ENCODE results near the gene UTP18. TPM values are rescaled to one million over a fixed set of nuclear protein-coding genes. Genes with fewer than 3 reads are reported as not detected.
"Not testable (repeated sequence)": the region's sequence is repeated elsewhere in the genome, so short reads cannot be mapped to it uniquely, and the experiment has no call there.

The UTP18 gene
- total RNA-seq, 1 experiment from 2014 or later, result 50.8 TPM

DNA sequence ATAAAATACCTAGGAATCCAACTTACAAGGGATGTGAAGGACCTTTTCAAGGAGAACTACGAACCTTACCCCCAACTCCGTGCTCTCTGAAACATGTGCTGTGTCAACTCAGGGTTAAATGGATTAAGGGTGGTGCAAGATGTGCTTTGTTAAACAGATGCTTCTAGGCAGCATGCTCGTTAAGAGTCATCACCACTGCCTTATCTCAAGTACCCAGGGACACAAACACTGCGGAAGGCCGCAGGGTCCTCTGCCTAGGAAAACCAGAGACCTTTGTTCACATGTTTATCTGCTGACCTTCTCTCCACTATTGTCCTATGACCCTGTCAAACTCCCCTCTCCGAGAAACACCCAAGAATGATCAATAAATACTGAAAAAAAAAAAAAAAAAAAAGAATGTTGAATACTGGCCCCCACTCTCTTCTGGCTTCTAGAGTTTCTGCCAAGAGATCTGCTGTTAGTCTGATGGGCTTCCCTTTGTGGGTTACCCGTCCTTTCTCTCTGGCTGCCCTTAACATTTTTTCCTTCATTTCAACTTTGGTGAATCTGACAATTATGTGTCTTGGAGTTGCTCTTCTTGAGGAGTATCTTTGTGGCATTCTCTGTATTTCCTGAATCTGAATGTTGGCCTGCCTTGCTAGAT, 70.6 kb downstream of the UTP18 start:
- H4K20me1 ChIP-seq (ENCODE audit: insufficient read depth, low read depth, low read length); H3K79me2 ChIP-seq (ENCODE audit: low read length); H3K27me3 ChIP-seq (ENCODE audit: low read length); H3K9me2 ChIP-seq (replicated peaks; ENCODE audit: insufficient read depth, low read length); DNase-seq; H2AFZ ChIP-seq (ENCODE audit: low read length); H3K36me3 ChIP-seq (ENCODE audit: insufficient read depth, low read length); H3K9me3 ChIP-seq (ENCODE audit: low read length); H3K4me2 ChIP-seq (ENCODE audit: low read depth, low read length, poor library complexity, severe bottlenecking); H3K4me1 ChIP-seq (ENCODE audit: low read length); H3K9ac ChIP-seq (ENCODE audit: low read length); H3K27ac ChIP-seq (ENCODE audit: low read length); H3K4me3 ChIP-seq (ENCODE audit: low read length): not testable (repeated sequence)

DNA sequence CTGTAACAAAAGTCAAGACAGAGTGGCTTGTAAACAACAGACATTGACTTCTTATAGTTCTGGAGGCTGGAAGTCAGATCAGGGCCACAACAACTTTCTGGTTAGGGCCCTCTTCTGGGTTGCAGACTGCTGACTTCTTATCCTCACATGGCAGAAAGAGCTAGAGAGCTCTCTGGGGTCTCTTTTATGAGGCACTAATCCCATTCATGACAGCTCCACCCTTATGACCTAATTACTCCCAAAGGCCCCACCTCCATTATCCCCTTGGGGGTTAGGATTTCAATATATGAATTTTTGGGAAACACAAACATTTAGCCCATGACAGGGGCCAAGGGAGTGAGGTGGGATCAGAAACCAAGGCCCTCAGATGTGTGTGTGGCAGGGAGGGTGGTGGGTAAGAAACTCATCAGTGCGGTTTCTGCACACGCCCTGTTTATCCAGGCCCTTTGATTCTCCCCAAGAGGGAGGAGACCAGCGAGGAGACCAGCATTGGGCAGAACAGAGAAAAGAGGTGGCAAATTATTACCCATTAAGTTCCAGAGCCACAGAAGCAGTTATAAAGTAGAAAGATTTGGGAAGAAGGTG, 74.8 kb downstream of the UTP18 start:
- no peaks in the 10 kb centered on the region for H3K36me3 ChIP-seq (ENCODE audit: insufficient read depth, low read length)
- H4K20me1 ChIP-seq (ENCODE audit: insufficient read depth, low read depth, low read length), result no peaks in the 10 kb centered on the region
- H3K4me3 ChIP-seq (ENCODE audit: low read length), result no peak overlapping the region
- no peak for DNase-seq
- no peaks in the 10 kb centered on the region for H3K9me3 ChIP-seq (ENCODE audit: low read length)
- no peaks in the 10 kb centered on the region for H3K4me1 ChIP-seq (ENCODE audit: low read length)
- H3K79me2 ChIP-seq (ENCODE audit: low read length), result no peaks in the 10 kb centered on the region
- H3K27me3 ChIP-seq (ENCODE audit: low read length), result no peaks in the 10 kb centered on the region
- H3K4me2 ChIP-seq (ENCODE audit: low read depth, low read length, poor library complexity, severe bottlenecking), result no peak overlapping the region
- H3K9me2 ChIP-seq (replicated peaks; ENCODE audit: insufficient read depth, low read length), result no peaks in the 10 kb centered on the region
- H3K27ac ChIP-seq (ENCODE audit: low read length), result no peak overlapping the region
- no peak overlapping the region for H3K9ac ChIP-seq (ENCODE audit: low read length)
- H2AFZ ChIP-seq (ENCODE audit: low read length), result no peak overlapping the region

DNA sequence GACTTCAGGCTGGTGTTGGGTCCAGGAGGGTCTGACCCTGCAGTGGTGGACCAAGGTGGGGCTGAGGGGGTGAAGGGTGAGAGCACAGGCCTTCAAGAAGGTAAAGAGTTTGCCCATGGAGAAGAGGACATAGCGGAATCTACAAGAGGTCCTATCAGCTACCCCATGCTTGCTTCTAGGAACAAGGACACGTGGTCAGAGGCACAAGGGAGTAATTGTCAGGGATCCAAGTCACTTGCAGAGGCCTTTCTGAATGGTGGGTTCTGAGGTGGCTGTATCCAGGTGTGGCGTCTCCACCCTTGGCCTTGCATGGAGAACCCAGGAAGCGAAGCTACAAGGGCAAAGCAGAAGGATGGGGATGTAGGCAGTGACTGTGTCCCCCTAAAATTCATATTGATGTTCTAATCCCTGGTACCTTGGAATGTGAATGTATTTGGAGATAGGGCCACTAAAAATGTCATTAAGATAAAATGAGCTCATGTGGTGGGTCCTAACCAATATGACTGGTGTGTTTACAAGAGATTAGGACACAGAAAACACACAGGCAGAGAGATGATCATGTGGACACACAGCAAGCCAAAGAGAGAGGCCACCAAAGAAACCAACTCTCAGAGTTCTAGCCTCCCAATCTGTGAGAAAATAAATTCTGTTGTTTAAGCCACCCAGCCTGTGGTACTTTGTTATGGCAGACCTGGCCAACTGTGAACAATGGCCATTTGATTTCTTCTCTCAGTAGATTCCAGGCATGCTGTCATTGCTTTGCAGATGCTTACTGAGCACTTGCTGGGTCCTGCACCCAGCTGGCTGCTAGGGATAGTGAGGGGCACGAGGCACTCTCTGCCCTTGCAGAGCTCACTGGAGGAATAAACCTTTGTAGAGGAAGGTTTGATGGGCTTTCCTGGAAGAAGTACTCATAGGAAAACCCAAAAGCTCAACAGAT, 75.8 kb downstream of the UTP18 start:
- no peaks in the 10 kb centered on the region for H3K79me2 ChIP-seq (ENCODE audit: low read length)
- H3K4me1 ChIP-seq (ENCODE audit: low read length), result no peaks in the 10 kb centered on the region
- H2AFZ ChIP-seq (ENCODE audit: low read length), result no peak overlapping the region
- H3K4me3 ChIP-seq (ENCODE audit: low read length), result no peak overlapping the region
- H4K20me1 ChIP-seq (ENCODE audit: insufficient read depth, low read depth, low read length), result no peaks in the 10 kb centered on the region
- H3K9me2 ChIP-seq (replicated peaks; ENCODE audit: insufficient read depth, low read length), result no peaks in the 10 kb centered on the region
- H3K9me3 ChIP-seq (ENCODE audit: low read length), result no peaks in the 10 kb centered on the region
- no peak overlapping the region for H3K4me2 ChIP-seq (ENCODE audit: low read depth, low read length, poor library complexity, severe bottlenecking)
- no peak overlapping the region for H3K27ac ChIP-seq (ENCODE audit: low read length)
- no peak overlapping the region for H3K9ac ChIP-seq (ENCODE audit: low read length)
- DNase-seq, result no peak
- H3K36me3 ChIP-seq (ENCODE audit: insufficient read depth, low read length), result no peaks in the 10 kb centered on the region
- no peaks in the 10 kb centered on the region for H3K27me3 ChIP-seq (ENCODE audit: low read length)

DNA sequence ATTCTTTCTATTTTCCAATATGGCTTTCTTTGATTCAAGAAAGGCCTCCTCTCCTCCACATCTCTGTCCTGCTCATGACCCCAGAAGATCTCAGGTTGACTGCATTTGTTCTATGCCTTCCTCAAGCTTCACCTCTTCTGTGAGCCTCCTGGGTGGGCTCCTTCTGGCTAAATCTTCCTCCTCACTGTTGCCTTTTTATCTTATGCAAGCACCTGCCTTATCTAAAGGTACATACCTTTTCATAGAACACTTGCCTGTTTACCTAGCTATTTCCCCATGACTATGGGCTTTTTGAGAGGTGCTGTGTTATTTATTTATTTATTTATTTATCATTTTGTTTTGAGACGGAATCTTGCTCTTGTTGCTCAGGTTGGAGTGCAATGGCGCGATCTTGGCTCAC, 81.1 kb downstream of the UTP18 start:
- H3K79me2 ChIP-seq (ENCODE audit: low read length), result no peaks in the 10 kb centered on the region
- H3K9me2 ChIP-seq (replicated peaks; ENCODE audit: insufficient read depth, low read length), result no peaks in the 10 kb centered on the region
- no peaks in the 10 kb centered on the region for H3K36me3 ChIP-seq (ENCODE audit: insufficient read depth, low read length)
- H3K9ac ChIP-seq (ENCODE audit: low read length), result no peak overlapping the region
- no peaks in the 10 kb centered on the region for H4K20me1 ChIP-seq (ENCODE audit: insufficient read depth, low read depth, low read length)
- no peak overlapping the region for H3K4me2 ChIP-seq (ENCODE audit: low read depth, low read length, poor library complexity, severe bottlenecking)
- no peak overlapping the region for H3K27ac ChIP-seq (ENCODE audit: low read length)
- no peaks in the 10 kb centered on the region for H3K4me1 ChIP-seq (ENCODE audit: low read length)
- no peaks in the 10 kb centered on the region for H3K9me3 ChIP-seq (ENCODE audit: low read length)
- H3K27me3 ChIP-seq (ENCODE audit: low read length), result no peaks in the 10 kb centered on the region; the same call in 1 of the 2 replicates
- H3K4me3 ChIP-seq (ENCODE audit: low read length), result no peak overlapping the region
- DNase-seq, result no peak
- H2AFZ ChIP-seq (ENCODE audit: low read length), result no peak overlapping the region

DNA sequence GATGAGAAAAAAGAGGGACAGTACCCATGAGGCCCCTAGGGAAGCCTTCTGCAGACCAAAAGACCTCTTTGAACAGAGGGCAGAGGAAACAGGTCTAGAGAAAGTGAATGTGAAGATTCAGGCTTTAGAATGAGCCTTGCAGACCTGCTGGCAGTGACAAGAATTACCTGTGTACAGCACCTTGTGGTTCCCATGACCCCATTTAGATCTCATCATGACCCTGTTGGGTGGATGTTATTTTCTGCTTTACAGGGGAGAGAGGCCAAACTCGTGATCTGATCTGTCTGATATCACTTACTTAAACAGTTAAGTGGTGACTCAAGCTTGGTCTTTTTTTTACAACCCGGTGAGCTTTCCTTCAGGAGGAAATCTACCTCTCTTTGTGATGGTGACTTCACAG, 81.9 kb downstream of the UTP18 start:
- H3K4me2 ChIP-seq (ENCODE audit: low read depth, low read length, poor library complexity, severe bottlenecking), result no peak overlapping the region
- no peak overlapping the region for H2AFZ ChIP-seq (ENCODE audit: low read length)
- H3K27me3 ChIP-seq (ENCODE audit: low read length), result no peaks in the 10 kb centered on the region; the same call in 1 of the 2 replicates
- H3K79me2 ChIP-seq (ENCODE audit: low read length), result no peaks in the 10 kb centered on the region
- H3K9me2 ChIP-seq (replicated peaks; ENCODE audit: insufficient read depth, low read length), result no peaks in the 10 kb centered on the region
- H3K36me3 ChIP-seq (ENCODE audit: insufficient read depth, low read length), result no peaks in the 10 kb centered on the region
- H4K20me1 ChIP-seq (ENCODE audit: insufficient read depth, low read depth, low read length), result no peaks in the 10 kb centered on the region
- DNase-seq, result no peak
- no peak overlapping the region for H3K9ac ChIP-seq (ENCODE audit: low read length)
- no peaks in the 10 kb centered on the region for H3K9me3 ChIP-seq (ENCODE audit: low read length)
- H3K27ac ChIP-seq (ENCODE audit: low read length), result no peak overlapping the region
- no peak overlapping the region for H3K4me3 ChIP-seq (ENCODE audit: low read length)
- no peaks in the 10 kb centered on the region for H3K4me1 ChIP-seq (ENCODE audit: low read length)

DNA sequence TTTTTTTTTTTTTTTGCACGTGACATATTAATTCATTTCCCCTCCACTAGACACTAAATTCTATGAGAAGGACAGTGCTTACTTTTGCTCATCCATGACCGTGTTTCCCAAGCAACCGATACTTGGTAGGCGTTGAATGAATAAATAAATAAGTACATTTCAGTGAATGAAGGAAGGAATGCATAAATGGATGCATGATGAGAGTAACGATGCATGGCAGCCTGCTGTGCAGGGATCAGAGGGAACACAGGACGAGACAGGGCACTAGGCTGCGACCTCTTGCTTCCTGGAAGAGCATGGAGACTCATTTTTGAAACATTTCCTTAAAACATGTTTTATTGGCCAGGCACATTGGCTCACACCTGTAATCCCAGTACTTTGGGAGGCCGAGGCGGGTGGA, 84.2 kb downstream of the UTP18 start:
- H3K4me2 ChIP-seq (ENCODE audit: low read depth, low read length, poor library complexity, severe bottlenecking), result no peak overlapping the region
- no peaks in the 10 kb centered on the region for H3K79me2 ChIP-seq (ENCODE audit: low read length)
- no peak overlapping the region for H2AFZ ChIP-seq (ENCODE audit: low read length)
- H3K9ac ChIP-seq (ENCODE audit: low read length), result no peak overlapping the region
- no peaks in the 10 kb centered on the region; the same call in 1 of the 2 replicates for H3K27me3 ChIP-seq (ENCODE audit: low read length)
- H3K9me3 ChIP-seq (ENCODE audit: low read length), result no peaks in the 10 kb centered on the region
- no peak for DNase-seq
- no peaks in the 10 kb centered on the region for H4K20me1 ChIP-seq (ENCODE audit: insufficient read depth, low read depth, low read length)
- H3K27ac ChIP-seq (ENCODE audit: low read length), result no peak overlapping the region
- H3K4me3 ChIP-seq (ENCODE audit: low read length), result no peak overlapping the region
- no peaks in the 10 kb centered on the region for H3K4me1 ChIP-seq (ENCODE audit: low read length)
- no peaks in the 10 kb centered on the region for H3K9me2 ChIP-seq (replicated peaks; ENCODE audit: insufficient read depth, low read length)
- H3K36me3 ChIP-seq (ENCODE audit: insufficient read depth, low read length), result no peaks in the 10 kb centered on the region

DNA sequence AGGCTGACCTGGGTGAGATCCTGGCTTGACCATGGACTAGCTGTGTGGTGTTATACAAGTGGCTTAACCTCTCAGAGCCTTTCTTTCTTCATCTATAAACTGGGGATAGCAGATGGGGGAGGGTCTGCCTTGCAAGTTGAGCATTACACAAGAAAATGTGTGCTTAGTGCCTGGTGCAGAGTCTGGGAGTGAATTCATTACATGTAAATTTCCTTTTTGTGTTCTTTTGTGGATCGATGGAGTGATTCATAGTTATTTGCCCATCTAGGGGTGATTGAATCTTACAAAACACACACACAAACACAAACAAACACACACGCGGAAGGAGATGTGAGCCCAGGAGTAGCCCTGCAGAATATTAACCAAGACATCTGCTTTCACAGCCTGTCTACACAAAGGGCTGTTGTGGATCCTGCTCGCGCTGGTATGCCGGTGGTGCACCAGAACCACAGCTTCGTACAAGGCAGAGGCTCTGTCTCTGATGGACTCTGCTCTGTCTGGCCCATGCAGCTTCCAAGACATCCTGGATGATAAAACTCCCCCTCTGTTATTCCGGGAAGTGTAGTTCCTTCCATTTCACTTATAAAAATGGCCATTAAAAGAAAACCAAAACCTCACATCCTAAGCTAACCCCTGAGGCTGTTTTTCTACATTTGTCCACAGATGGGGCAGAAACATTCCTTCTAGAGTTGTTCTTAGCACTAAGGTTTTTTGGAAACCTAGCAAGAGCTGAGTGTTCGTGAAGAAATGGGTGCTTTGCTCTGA, 86.1 kb downstream of the UTP18 start:
- H2AFZ ChIP-seq (ENCODE audit: low read length), result no peak overlapping the region
- no peaks in the 10 kb centered on the region for H3K4me1 ChIP-seq (ENCODE audit: low read length)
- H3K9me2 ChIP-seq (replicated peaks; ENCODE audit: insufficient read depth, low read length), result no peaks in the 10 kb centered on the region
- no peaks in the 10 kb centered on the region for H3K9me3 ChIP-seq (ENCODE audit: low read length)
- H3K79me2 ChIP-seq (ENCODE audit: low read length), result no peaks in the 10 kb centered on the region
- H3K36me3 ChIP-seq (ENCODE audit: insufficient read depth, low read length), result no peaks in the 10 kb centered on the region
- no peak overlapping the region for H3K4me2 ChIP-seq (ENCODE audit: low read depth, low read length, poor library complexity, severe bottlenecking)
- no peak overlapping the region for H3K9ac ChIP-seq (ENCODE audit: low read length)
- DNase-seq, result no peak
- H3K27ac ChIP-seq (ENCODE audit: low read length), result no peak overlapping the region
- no peaks in the 10 kb centered on the region; the same call in 1 of the 2 replicates for H3K27me3 ChIP-seq (ENCODE audit: low read length)
- H3K4me3 ChIP-seq (ENCODE audit: low read length), result no peak overlapping the region
- H4K20me1 ChIP-seq (ENCODE audit: insufficient read depth, low read depth, low read length), result no peaks in the 10 kb centered on the region

Data from Karpas-422 (cell line).